ENCODE data around the gene PDZRN4.
"Not testable (repeated sequence)": the region's sequence is repeated elsewhere in the genome, so short reads cannot be mapped to it uniquely, and the experiment has no call there.

The PDZRN4 gene

DNA sequence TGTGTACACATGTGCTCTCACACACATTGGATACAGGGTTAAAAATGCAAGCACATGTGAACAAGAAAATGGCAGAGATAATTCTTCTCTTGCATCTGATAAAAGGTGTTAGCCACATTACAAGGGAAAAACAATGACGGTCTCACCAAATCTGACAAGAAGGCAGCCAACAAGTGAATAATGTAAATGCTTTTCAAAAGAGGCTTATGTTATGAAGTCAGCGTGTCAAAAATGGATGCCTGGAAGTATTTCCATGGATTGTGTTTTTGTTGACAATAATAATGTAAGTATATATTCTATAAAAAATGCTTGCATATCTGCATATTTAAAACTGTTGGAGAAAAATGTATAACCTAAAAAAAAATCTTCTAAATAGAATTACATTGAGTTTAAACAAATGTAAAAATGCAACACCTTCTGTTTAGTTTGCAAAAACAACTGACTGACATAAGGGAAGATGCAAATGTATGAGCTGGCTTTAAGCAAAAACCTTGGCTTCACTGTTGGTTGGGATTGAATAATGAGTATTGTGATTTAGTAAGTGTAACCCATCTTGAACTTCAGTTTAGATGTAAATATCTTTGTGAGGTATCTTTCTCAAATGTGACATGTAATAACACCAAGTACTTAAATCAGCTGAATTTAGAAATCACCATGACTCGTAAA is 424.9 kb downstream of the PDZRN4 start:
- TF ChIP-seq, protein P1, sequence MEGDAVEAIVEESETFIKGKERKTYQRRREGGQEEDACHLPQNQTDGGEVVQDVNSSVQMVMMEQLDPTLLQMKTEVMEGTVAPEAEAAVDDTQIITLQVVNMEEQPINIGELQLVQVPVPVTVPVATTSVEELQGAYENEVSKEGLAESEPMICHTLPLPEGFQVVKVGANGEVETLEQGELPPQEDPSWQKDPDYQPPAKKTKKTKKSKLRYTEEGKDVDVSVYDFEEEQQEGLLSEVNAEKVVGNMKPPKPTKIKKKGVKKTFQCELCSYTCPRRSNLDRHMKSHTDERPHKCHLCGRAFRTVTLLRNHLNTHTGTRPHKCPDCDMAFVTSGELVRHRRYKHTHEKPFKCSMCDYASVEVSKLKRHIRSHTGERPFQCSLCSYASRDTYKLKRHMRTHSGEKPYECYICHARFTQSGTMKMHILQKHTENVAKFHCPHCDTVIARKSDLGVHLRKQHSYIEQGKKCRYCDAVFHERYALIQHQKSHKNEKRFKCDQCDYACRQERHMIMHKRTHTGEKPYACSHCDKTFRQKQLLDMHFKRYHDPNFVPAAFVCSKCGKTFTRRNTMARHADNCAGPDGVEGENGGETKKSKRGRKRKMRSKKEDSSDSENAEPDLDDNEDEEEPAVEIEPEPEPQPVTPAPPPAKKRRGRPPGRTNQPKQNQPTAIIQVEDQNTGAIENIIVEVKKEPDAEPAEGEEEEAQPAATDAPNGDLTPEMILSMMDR (conservative IDR thresholded peaks at IDR 0.05; ENCODE audit: low read depth, low read length), result no peak
- no peak overlapping the region for H3K4me3 ChIP-seq (ENCODE audit: low read length)
- no peak for DNase-seq (ENCODE audit: low read depth)

DNA sequence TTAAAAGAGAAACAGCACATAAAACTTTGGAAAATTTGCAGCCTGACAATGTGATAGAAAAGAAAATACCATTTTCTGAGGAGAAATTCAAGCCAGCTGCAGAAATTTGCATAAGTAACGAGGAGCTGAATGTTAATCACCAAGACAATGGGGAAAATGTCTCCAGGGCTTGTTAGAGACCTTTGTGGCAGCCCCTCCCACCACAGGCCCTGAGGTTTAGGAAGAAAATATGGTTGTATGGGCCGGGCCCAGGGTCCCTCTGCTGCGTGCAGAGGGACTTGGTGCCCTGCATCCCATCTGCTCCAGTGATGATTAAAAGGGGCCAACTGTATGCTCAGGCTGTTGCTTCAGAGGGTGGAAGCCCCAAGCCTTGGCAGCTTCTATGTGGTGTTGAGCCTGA is 427.1 kb downstream of the PDZRN4 start:
- H3K4me3 ChIP-seq (ENCODE audit: low read length); DNase-seq (ENCODE audit: low read depth): not testable (repeated sequence)

DNA sequence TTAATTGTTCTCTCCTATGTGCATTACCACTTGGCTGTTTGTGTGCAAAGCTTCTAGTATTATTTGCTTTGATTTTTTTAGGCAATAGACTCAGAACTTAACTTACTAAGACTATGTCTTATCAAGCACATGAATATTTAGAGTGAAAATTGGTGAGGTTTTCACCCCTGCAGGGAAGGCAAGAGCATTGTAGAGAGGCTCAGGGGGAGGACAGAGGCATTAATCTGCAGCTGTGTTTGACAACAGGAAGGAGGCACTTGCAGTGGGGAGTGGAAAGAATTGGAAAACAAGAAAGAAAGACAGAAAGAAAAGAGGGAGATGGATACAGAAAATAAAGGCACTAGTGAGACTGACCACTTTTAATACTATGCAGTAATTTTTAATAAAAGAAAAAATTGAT is 431.6 kb downstream of the PDZRN4 start:
- H3K4me3 ChIP-seq (ENCODE audit: low read length), result no peak overlapping the region
- TF ChIP-seq, protein P1 (conservative IDR thresholded peaks at IDR 0.05; ENCODE audit: low read depth, low read length), result no peak
- no peak for DNase-seq (ENCODE audit: low read depth)

DNA sequence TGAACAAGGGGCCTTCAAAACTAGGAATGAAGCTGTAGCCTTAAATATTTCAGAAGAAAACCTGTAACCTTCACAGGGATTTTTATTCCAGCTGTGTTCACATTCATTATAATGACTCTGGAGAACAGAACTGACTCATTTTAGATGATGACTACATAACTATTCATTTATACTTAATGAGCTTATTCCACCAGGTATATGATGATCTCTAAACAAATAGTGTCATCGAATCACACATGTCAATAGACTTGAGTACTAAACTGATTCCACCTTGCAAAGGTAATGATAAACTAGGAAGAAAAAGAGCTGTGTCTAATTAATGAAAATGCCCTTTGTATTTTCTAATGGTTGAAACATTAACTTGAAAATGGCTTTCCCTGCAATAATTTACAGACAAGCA is 433.2 kb downstream of the PDZRN4 start:
- DNase-seq (ENCODE audit: low read depth), result no peak
- TF ChIP-seq, protein P1 (conservative IDR thresholded peaks at IDR 0.05; ENCODE audit: low read depth, low read length), result no peak
- no peak overlapping the region for H3K4me3 ChIP-seq (ENCODE audit: low read length)

Measured in retinal pigment epithelial cell (primary cell).